Measurements from ENCODE around the gene CFAP68.

DNA sequence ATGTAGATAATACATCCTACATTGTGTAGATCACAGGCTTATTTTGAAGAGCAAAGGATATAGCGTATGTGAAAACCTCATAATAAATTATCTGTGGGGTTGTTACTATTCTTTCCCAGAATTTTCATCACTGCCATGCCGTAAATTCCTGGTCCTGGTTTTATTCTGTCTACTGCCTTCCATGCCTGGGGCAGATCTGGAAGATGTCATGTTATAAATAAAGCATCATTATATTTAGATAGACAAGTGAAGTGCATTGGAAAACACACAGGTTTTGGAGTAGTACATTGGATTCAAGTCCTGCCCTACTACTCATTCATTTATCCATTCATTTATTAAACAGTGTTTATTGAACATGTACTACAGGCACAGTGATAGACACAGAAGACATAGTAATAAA lies 41.6 kb downstream of the CFAP68 start:
- TF ChIP-seq, protein P1, sequence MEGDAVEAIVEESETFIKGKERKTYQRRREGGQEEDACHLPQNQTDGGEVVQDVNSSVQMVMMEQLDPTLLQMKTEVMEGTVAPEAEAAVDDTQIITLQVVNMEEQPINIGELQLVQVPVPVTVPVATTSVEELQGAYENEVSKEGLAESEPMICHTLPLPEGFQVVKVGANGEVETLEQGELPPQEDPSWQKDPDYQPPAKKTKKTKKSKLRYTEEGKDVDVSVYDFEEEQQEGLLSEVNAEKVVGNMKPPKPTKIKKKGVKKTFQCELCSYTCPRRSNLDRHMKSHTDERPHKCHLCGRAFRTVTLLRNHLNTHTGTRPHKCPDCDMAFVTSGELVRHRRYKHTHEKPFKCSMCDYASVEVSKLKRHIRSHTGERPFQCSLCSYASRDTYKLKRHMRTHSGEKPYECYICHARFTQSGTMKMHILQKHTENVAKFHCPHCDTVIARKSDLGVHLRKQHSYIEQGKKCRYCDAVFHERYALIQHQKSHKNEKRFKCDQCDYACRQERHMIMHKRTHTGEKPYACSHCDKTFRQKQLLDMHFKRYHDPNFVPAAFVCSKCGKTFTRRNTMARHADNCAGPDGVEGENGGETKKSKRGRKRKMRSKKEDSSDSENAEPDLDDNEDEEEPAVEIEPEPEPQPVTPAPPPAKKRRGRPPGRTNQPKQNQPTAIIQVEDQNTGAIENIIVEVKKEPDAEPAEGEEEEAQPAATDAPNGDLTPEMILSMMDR (conservative IDR thresholded peaks at IDR 0.05; ENCODE audit: low read depth, low read length), result no peak
- TF ChIP-seq EZH2phosphoT487 (IDR thresholded peaks at IDR 0.05; ENCODE audit: borderline replicate concordance, low read length), result no peak

Data from PC-3 (cell line).